GM12878 (cell line): ENCODE results near the gene PMAIP1. TPM values are rescaled to one million over a fixed set of nuclear protein-coding genes. Genes with fewer than 3 reads are reported as not detected.

Experiments used
- DPF2 ChIP-seq: fragments of 450-650 bp; IDR thresholded peaks from 2 replicates; pipeline ENCODE4 v1.6.1; 2017; ENCODE audit warnings: mild to moderate bottlenecking
- EED ChIP-seq: sonication (generic); IDR thresholded peaks from 2 replicates; pipeline ENCODE4 v1.6.1; 2016; ENCODE audit warnings: antibody characterized with exemption, low read depth
- GABPA ChIP-seq: IDR thresholded peaks from 2 replicates; pipeline ENCODE4 v1.6.1; 2014; ENCODE audit warnings: antibody characterized with exemption, low read depth, mild to moderate bottlenecking, inconsistent platforms
- MLLT1 ChIP-seq: fragments of 450-650 bp; IDR thresholded peaks from 2 replicates; pipeline ENCODE4 v1.6.1; 2016; ENCODE audit warnings: mild to moderate bottlenecking
- SUZ12 ChIP-seq: fragments of 200-600 bp; sonication (generic); IDR thresholded peaks from one replicate; pipeline ENCODE4 v1.6.1; 2018; ENCODE audit warnings: antibody characterized with exemption, mild to moderate bottlenecking; ENCODE audit not compliant: unreplicated experiment
- YY1 ChIP-seq: IDR thresholded peaks from 2 replicates; pipeline ENCODE4 v1.6.1; 2011; ENCODE audit warnings: low read depth, mild to moderate bottlenecking, low read length
- polyA plus RNA-seq, 11 experiments: library from polyadenylated mRNA; depleted of rRNA in 4 of 11; unstranded in 6 of 11; stranded (reverse) in 5 of 11; fragments of >200 nt; fragmentation: Nextera tagmentation in 4 of 11; fragmentation: Illumina TruSeq in 1 of 11; extraction: Ambion mirVana in 4 of 11; extraction: Trizol in 1 of 11; gene quantifications; 1 replicate in 1 of 11; 2 replicates in 10 of 11; pipeline versions ENCODE4 v1.2.1 to v1.2.3, GENCODE V29; 2011 to 2016; ENCODE audit warnings: inconsistent platforms in 2 of 11, missing spikeins in 2 of 11, low read depth in 1 of 11
- total RNA-seq, 4 experiments: library from RNA; depleted of rRNA in 3 of 4; stranded (reverse); fragments of >200 nt in 3 of 4; fragmentation: Illumina TruSeq in 1 of 4; extraction: Trizol in 1 of 4; gene quantifications; 2 replicates each; pipeline versions ENCODE4 v1.2.1 to v1.2.3, GENCODE V29; 2013 to 2021
- TF ChIP-seq, protein P1 (sequence below): fragments of 450-650 bp; IDR thresholded peaks from 2 replicates; pipeline ENCODE4 v1.6.1; 2017; ENCODE audit warnings: borderline replicate concordance
- TF ChIP-seq, protein P2 (sequence below): IDR thresholded peaks from 2 replicates; pipeline ENCODE4 v1.6.1; 2011; ENCODE audit warnings: mild to moderate bottlenecking, low read depth, low read length, moderate library complexity; ENCODE audit not compliant: insufficient replicate concordance

PMAIP1 gene
- total and polyA plus RNA-seq, 10 of the 15 experiments (the other 5 are each of a cell fraction or from before 2014, with no cell fraction given): 74.0 to 219 (median 112) TPM

- TF ChIP-seq DPF2 (no peak), MLLT1 (no peak), GABPA (no peak), YY1 (no peak), EED (no peak), SUZ12 (no peak)
- TF ChIP-seq, protein P1, sequence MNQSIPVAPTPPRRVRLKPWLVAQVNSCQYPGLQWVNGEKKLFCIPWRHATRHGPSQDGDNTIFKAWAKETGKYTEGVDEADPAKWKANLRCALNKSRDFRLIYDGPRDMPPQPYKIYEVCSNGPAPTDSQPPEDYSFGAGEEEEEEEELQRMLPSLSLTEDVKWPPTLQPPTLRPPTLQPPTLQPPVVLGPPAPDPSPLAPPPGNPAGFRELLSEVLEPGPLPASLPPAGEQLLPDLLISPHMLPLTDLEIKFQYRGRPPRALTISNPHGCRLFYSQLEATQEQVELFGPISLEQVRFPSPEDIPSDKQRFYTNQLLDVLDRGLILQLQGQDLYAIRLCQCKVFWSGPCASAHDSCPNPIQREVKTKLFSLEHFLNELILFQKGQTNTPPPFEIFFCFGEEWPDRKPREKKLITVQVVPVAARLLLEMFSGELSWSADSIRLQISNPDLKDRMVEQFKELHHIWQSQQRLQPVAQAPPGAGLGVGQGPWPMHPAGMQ: no peak
- TF ChIP-seq, protein P2, sequence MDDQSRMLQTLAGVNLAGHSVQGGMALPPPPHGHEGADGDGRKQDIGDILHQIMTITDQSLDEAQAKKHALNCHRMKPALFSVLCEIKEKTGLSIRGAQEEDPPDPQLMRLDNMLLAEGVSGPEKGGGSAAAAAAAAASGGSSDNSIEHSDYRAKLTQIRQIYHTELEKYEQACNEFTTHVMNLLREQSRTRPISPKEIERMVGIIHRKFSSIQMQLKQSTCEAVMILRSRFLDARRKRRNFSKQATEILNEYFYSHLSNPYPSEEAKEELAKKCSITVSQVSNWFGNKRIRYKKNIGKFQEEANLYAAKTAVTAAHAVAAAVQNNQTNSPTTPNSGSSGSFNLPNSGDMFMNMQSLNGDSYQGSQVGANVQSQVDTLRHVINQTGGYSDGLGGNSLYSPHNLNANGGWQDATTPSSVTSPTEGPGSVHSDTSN: no peak
- TF ChIP-seq, all 136 proteins: peak for 0
These were observed 19.2 kb downstream of the PMAIP1 start (continued) for GRCh38 chr18:59918997-59919396.
